HG03571 (cell line): Measurements from ENCODE around the gene SEMA7A.

ENCODE experiments used
- ATAC-seq: cut with Tn5 transposase; IDR thresholded peaks from one replicate; pipeline ENCODE4 v1.9.1; 2021; ENCODE audit not compliant: unreplicated experiment

SEMA7A gene

GRCh38 chr15:74418575-74419338, 15.0 kb downstream of the SEMA7A start:
- no peak for ATAC-seq

GRCh38 chr15:74417670-74418069, 16.1 kb downstream of the SEMA7A start:
- ATAC-seq = no peak

GRCh38 chr15:74417225-74417624, 16.5 kb downstream of the SEMA7A start:
- ATAC-seq = no peak

- ATAC-seq = no peak
Measured at GRCh38 chr15:74415966-74416916, 17.5 kb downstream of the SEMA7A start.

- no peak for ATAC-seq
Measured at GRCh38 chr15:74414603-74415338, 19.0 kb downstream of the SEMA7A start.

GRCh38 chr15:74414081-74414580, 19.6 kb downstream of the SEMA7A start:
- no peak for ATAC-seq

- no peak for ATAC-seq
Measured at GRCh38 chr15:74413350-74414080, 20.2 kb downstream of the SEMA7A start.

GRCh38 chr15:74412159-74412558, 21.6 kb downstream of the SEMA7A start:
- no peak for ATAC-seq

GRCh38 chr15:74411686-74412085, 22.1 kb downstream of the SEMA7A start:
- ATAC-seq = no peak

- no peak for ATAC-seq
Measured at GRCh38 chr15:74410502-74410901, 23.3 kb downstream of the SEMA7A start.

GRCh38 chr15:74409225-74409624, 24.5 kb downstream of the SEMA7A start:
- no peak for ATAC-seq

- ATAC-seq = no peak
Measured at GRCh38 chr15:74408815-74409214, 24.9 kb downstream of the SEMA7A start.

GRCh38 chr15:74408385-74408784, 25.4 kb downstream of the SEMA7A start:
- no peak for ATAC-seq

- ATAC-seq = no peak
Measured at GRCh38 chr15:74406992-74407705, 26.6 kb downstream of the SEMA7A start.

GRCh38 chr15:74406517-74406916, 27.2 kb downstream of the SEMA7A start:
- no peak for ATAC-seq

GRCh38 chr15:74405823-74406222, 27.9 kb downstream of the SEMA7A start:
- ATAC-seq = no peak

GRCh38 chr15:74403991-74404563, 29.7 kb downstream of the SEMA7A start:
- ATAC-seq = peak; percentile 27

GRCh38 chr15:74403588-74403919, 30.2 kb downstream of the SEMA7A start:
- ATAC-seq = no peak

- ATAC-seq = peak; percentile 27
Measured at GRCh38 chr15:74402873-74403587, 30.7 kb downstream of the SEMA7A start.
